DND-41 (cell line): Measurements from ENCODE around the gene FCN3.

Experiments
- CTCF ChIP-seq: IDR thresholded peaks from 2 replicates; pipeline ENCODE4 v1.5.1; 2012; ENCODE audit warnings: borderline replicate concordance, low read length, moderate library complexity, mild to moderate bottlenecking; ENCODE audit not compliant: poor library complexity, severe bottlenecking; ENCODE audit errors: extremely low read depth
- EZH2 ChIP-seq: IDR thresholded peaks from 3 replicates; pipeline ENCODE4 v1.6.1; 2012; ENCODE audit warnings: borderline replicate concordance, low read depth, mild to moderate bottlenecking, moderate library complexity, low read length, inconsistent platforms; ENCODE audit not compliant: severe bottlenecking

- TF ChIP-seq CTCF (no peak), EZH2 (no peak)
These were observed 37.9 kb downstream of the FCN3 start for GRCh38 chr1:27336756-27337155.
